Immature natural killer cell (primary cell): ENCODE data around the gene ACOX1. TPM values are rescaled to one million over a fixed set of nuclear protein-coding genes. Genes with fewer than 3 reads are reported as not detected.

Experiments
- DNase-seq, 3 donors: peaks; one replicate each; pipeline ENCODE4 v3.0.0; 2022; ENCODE audit warnings: mixed read lengths in 1 of 3
- H3K27ac Mint-ChIP-seq, 6 donors: one replicate each; pipeline ENCODE4 v1.8.0; 2020; ENCODE audit warnings: mixed read lengths in 6 of 6, mild to moderate bottlenecking in 5 of 6, inconsistent platforms in 4 of 6, moderate library complexity in 3 of 6
- H3K27me3 Mint-ChIP-seq, 3 donors: one replicate each; pipeline ENCODE4 v1.8.0; 2020 to 2021; ENCODE audit warnings: low read depth in 3 of 3, mild to moderate bottlenecking in 3 of 3, mixed read lengths in 3 of 3, moderate library complexity in 3 of 3, inconsistent platforms in 1 of 3
- H3K36me3 Mint-ChIP-seq, 3 donors: one replicate each; pipeline ENCODE4 v1.8.0; 2020; ENCODE audit warnings: mixed read lengths in 3 of 3, inconsistent platforms in 2 of 3, mild to moderate bottlenecking in 2 of 3
- H3K4me1 Mint-ChIP-seq, 2 donors: one replicate each; pipeline ENCODE4 v1.8.0; 2020; ENCODE audit warnings: inconsistent platforms in 2 of 2, mild to moderate bottlenecking in 2 of 2, mixed read lengths in 2 of 2, moderate library complexity in 1 of 2
- H3K4me3 Mint-ChIP-seq, 5 donors: one replicate each; pipeline ENCODE4 v1.8.0; 2020; ENCODE audit warnings: mild to moderate bottlenecking in 5 of 5, mixed read lengths in 5 of 5, inconsistent platforms in 3 of 5, moderate library complexity in 3 of 5
- H3K9me3 Mint-ChIP-seq, 6 donors: one replicate each; pipeline ENCODE4 v1.8.0; 2020; ENCODE audit warnings: mild to moderate bottlenecking in 6 of 6, mixed read lengths in 6 of 6, inconsistent platforms in 4 of 6, moderate library complexity in 3 of 6
- polyA plus RNA-seq, 3 donors: library from polyadenylated mRNA; unstranded; fragments of 300-500 nt; fragmentation: Illumina TruSeq; gene quantifications; one replicate each; pipeline ENCODE4 v1.2.3, GENCODE V29; 2021

Gene ACOX1
- polyA plus RNA-seq, 3 donors from 2014 or later = 16.1 to 23.9 (median 19.1) TPM

DNA sequence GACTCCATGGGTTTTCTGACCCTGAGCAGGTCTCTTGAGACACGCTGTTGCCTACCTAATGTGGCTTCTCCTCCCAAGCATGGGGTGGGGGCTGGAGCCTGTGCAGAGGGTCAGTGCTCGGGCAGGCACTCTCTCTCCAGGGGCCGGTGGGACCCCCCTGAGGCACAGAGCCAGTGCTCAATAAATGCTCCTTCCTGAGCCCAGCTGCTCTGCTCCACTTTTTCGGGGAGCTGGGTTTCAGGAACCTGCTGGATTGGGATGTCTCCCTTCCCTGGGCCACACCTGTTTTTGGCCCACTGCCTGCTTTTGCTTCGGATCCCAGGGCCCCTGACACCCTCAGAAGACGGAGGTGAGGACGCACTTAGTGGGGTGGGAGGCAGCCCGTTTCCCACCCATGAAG lies 80.9 kb downstream of the ACOX1 start:
- Mint-ChIP-seq H3K4me1 (peaks cover 23 to 26% of the 10 kb centered on the region in 2 donors), H3K9me3 (no peaks in the 10 kb centered on the region), H3K27ac (peak overlapping the region; percentile 78 to 88 (median 82)), H3K36me3 (peaks cover 0 to 3% (median 0%) of the 10 kb centered on the region in 3 donors), H3K4me3 (peak overlapping the region; percentile 68 to 83 (median 76)), H3K27me3 (peaks cover 0 to 4% (median 3%) of the 10 kb centered on the region in 3 donors)
- no peak for DNase-seq

DNA sequence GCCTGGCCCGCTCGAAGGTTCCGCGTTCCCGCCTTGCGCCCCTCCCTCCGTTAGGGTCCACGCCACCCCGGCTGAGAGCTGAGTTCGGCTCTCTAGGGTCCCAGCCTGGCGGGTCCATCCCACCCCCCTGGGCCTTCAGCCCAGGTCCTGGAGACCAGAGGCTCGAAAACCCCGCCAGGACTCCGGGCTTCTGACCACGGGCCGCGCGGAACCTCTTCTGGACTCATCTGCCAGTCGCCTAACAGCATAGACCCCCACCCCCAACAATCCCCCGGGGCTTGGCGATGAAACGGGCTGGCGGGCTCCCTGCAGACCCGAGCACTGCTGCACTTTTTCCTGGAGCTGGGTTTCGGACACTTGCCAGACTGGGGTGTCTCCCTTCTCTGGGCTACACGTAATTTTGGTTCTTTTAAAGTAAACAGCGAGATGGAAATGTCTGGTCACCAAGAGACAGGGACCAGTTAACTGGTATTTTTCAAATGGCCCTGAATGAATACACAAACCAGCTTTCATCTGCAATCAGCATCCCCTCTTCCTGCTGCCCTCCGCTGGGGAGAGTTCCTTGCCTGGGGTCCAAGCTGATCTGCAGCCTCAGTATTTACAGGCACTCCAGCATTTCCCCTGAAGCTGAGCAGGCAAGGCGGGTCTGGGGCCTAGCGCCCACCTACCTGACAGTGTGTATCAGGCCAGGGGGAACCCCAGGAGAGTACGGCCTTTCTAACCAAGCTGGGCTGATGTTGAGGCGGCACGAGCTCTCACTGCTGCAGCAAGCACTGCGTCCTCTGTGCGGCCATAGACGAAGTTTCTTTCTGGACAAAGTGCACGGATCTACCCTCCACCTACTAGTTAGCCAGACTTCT lies 81.6 kb downstream of the ACOX1 start:
- no peak for DNase-seq
- Mint-ChIP-seq H3K4me3 (peak overlapping the region; percentile 68 to 83 (median 76)), H3K27ac (peak overlapping the region; percentile 78 to 88 (median 82))

DNA sequence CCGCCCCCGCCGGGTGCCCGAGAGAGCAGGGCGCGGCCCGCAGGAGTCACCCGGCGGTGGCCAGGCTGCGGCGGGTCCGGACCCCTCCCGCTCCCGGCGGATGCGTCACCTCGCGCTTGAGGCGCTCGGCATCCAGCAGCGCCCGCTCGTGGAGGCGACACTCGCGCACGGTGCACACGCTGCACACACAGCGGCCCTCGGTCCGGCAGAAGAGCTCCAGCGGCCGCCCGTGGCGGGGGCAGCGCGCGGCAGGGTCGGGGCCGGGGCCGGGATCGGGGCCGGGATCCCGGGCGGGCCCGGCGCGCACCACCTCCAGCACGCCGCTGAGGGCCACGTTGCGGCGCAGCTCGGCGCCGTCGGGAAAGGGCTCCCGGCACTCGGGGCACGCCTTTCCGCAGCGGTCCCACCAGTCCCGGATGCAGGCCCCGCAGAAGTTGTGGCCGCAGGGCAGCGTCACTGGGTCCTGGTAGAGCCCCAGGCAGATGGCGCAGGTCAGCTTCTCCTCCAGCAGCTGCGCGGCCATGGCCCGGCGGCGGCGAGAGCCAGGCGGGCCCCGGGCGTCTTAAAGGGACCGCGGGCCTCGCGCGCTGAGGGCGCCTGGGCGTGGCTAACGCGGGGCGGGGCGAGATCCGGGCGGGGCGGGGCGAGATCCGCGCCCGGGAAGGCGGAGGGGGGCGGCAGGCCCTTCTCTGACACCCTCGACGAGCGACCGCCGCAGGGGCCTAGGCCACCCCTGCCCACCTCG lies 82.4 kb downstream of the ACOX1 start, which contains the start of gene TRIM65:
TRIM65 (minus strand) TSS at position 537 of the 745 bp plus-strand sequence; CDS start at position 523, 14 bp downstream.
- Mint-ChIP-seq H3K9me3 (no peaks in the 10 kb centered on the region), H3K36me3 (peaks cover 0 to 3% (median 0%) of the 10 kb centered on the region in 3 donors), H3K4me1 (peaks cover 23 to 26% of the 10 kb centered on the region in 2 donors)

More for the DNA sequence above, 81.6 kb downstream of the ACOX1 start:
- Mint-ChIP-seq H3K36me3 (peaks cover 0 to 3% (median 0%) of the 10 kb centered on the region in 3 donors), H3K4me1 (peaks cover 23 to 26% of the 10 kb centered on the region in 2 donors), H3K27me3 (peaks cover 0 to 4% (median 3%) of the 10 kb centered on the region in 3 donors), H3K9me3 (no peaks in the 10 kb centered on the region)

DNA sequence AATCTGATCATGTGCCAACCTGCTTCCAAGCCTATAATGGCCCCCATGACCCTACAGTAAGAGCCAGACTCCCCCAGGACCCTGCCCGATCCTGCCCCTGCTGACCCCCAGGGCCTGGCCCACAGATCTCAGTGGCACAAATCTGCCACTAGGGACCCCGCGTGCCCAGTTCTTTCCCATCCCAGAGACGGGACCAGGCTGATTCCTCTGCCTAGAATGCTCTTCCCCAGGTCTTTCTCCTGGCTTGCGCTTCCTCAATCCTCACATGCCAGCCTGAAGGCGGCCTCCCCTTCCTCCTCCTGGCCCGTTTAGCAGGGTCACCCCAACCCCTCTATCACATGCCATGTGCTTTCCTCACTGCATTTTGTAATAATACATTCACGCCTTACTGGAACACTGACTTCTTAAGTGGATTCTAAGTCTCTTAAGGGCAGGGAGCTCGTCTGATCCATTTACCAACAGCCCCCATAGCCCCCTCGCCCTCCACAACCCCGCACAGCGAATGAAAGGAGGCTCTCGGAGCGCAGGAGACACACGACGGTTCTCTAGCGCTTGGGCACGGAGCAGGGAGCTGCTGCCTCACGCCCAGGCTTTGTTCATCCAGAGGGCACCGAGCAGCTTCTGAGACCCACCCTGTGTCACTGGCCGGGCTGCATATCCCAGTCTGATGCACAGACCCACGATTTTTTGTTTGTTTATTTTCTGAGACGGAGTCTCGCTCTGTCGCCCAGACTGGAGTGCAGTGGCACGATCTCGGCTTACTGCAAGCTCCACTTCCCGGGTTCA lies 83.4 kb downstream of the ACOX1 start:
- peaks cover 0 to 4% (median 4%) of the 10 kb centered on the region in 3 donors for H3K27me3 Mint-ChIP-seq
- peak overlapping the region; percentile 68 to 79 (median 77) for H3K4me3 Mint-ChIP-seq
- peak overlapping the region; percentile 43 to 86 (median 78) for H3K27ac Mint-ChIP-seq
- no peaks in the 10 kb centered on the region for H3K9me3 Mint-ChIP-seq
- peaks cover 23 to 26% of the 10 kb centered on the region in 2 donors for H3K4me1 Mint-ChIP-seq
- peaks cover 0 to 4% (median 0%) of the 10 kb centered on the region in 3 donors for H3K36me3 Mint-ChIP-seq
- peak in 1 of 3 donors; percentile 10 for DNase-seq

More for the DNA sequence above, 82.4 kb downstream of the ACOX1 start, which contains the start of gene TRIM65:
- peaks cover 0 to 4% (median 4%) of the 10 kb centered on the region in 3 donors for H3K27me3 Mint-ChIP-seq
- peak within 1 kb of the TSS; percentile 78 to 88 (median 82) for H3K27ac Mint-ChIP-seq
- peak within 1 kb of the TSS; percentile 72 to 83 (median 78) for H3K4me3 Mint-ChIP-seq
- peak; percentile 74 to 79 (median 78) for DNase-seq

DNA sequence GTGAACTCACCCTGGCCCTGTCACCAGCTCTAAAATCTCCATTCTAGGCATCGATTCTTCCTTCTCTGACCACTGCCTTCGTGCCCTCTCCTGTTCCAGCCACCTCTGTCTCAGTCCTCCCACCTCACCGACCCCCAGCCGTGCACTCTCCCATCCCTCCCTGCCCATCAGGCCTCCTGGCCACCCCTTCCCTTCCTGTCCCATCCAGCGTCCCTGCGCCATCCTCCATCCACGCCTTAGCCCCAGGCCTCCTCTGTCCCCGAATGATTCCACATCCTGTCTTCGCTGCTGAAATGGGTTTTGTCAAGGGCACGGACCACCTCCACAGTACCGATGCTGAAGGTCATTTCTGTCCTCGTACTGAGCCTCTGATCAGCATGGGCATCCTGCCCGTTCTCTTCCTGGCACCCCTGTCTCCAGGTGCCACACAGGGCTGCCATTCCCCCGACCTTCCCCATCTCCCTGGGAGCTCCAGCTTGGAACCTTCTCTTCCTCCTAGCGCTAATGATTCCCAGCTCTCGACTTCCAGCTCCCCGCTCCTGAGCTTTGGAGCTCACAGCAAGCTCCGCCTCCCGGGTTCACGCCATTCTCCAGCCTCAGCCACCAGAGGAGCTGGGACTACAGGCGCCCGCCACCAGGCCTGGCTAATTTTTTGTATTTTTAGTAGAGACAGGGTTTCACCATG lies 84.8 kb downstream of the ACOX1 start:
- H3K27ac Mint-ChIP-seq = peak overlapping the region in 5 of 6 donors; percentile 40 to 84 (median 78)
- peak overlapping the region in 4 of 5 donors; percentile 10 to 58 (median 48) for H3K4me3 Mint-ChIP-seq
- H3K4me1 Mint-ChIP-seq = peaks cover 23 to 26% of the 10 kb centered on the region in 2 donors

DNA sequence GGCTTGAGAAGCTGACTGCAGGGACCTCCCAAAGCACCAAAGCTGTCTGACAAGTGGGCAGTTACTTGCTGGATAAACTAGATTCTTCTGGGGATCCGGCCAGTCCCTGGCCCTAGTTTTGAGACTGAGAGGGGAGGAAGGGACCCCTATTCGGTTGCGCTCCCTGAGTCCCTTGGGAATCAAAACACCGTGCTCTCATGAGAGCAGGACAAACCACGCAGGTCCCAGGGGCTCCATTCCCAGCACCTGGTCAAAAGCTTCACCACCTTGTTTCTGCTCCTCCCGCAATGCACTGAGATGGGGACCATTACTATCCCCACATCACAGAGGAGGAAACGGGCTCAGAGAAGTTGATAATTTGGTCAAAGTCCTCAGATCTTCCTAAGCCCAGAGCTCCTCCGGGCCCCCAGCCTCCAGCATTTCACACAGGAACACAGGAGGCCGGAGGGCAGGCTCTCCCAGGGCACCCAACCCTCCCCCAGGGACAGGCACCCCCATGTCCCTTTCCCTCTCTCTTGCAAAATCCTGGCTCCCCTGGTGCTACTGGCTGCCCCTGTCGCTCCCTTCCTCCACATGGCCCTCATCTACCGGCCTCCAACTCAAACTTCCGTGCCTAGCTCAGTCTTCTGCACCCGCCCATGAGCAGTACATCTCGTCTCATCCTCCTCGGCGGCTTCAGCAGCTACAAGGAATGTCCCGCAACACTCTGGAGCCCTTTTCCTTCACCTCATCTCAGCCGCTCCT lies 85.5 kb downstream of the ACOX1 start:
- Mint-ChIP-seq H3K4me3 (peak overlapping the region in 2 of 5 donors; percentile 42 to 58), H3K4me1 (peaks cover 23 to 26% of the 10 kb centered on the region in 2 donors), H3K36me3 (peaks cover 0 to 7% (median 0%) of the 10 kb centered on the region in 3 donors), H3K27me3 (peaks cover 0 to 4% (median 4%) of the 10 kb centered on the region in 3 donors), H3K27ac (peak overlapping the region in 5 of 6 donors; percentile 40 to 84 (median 78)), H3K9me3 (no peaks in the 10 kb centered on the region)
- DNase-seq = no peak

More for the DNA sequence above, 84.8 kb downstream of the ACOX1 start:
- H3K36me3 Mint-ChIP-seq = peaks cover 0 to 10% (median 0%) of the 10 kb centered on the region in 3 donors
- H3K9me3 Mint-ChIP-seq = no peaks in the 10 kb centered on the region
- DNase-seq = no peak
- peaks cover 0 to 4% (median 4%) of the 10 kb centered on the region in 3 donors for H3K27me3 Mint-ChIP-seq

DNA sequence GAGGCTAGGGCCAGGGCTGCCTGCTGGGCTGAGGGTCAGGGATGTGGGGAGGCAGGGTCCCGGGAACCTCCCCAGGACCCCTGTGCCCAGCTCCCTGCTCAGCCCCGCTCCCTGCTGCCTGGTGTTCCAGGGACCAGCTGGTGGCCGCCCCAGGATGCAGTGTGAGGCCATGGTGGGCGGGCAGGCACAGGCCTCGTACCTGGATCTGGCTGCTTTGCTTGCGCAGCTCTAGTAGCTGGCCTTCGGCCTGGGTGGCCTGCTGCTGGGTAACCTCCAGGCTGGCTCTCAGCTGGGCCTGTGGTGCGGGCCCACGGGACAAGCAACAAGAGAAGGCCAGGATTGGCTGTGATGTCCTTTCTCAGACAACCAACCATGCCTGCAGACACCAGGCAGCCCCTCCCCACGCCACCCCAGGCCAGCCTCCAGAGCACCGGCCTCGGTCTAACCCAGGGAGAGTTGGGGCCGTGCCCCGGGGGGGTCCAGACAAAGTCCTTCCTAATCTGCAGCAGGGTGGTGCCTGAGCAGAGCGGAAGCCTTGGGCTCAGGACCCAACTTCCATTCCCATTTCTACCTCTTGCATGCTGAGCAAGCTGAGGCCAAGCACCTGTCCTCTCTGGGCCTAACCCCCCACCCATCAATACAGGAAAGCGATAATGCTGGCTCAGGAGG lies 86.3 kb downstream of the ACOX1 start:
- no peak overlapping the region for H3K27ac Mint-ChIP-seq
- H3K27me3 Mint-ChIP-seq = peaks cover 0 to 4% (median 3%) of the 10 kb centered on the region in 3 donors
- H3K9me3 Mint-ChIP-seq = no peaks in the 10 kb centered on the region
- no peak for DNase-seq
- H3K36me3 Mint-ChIP-seq = peaks cover 0 to 7% (median 0%) of the 10 kb centered on the region in 3 donors
- H3K4me3 Mint-ChIP-seq = no peak overlapping the region
- H3K4me1 Mint-ChIP-seq = peaks cover 21 to 25% of the 10 kb centered on the region in 2 donors

DNA sequence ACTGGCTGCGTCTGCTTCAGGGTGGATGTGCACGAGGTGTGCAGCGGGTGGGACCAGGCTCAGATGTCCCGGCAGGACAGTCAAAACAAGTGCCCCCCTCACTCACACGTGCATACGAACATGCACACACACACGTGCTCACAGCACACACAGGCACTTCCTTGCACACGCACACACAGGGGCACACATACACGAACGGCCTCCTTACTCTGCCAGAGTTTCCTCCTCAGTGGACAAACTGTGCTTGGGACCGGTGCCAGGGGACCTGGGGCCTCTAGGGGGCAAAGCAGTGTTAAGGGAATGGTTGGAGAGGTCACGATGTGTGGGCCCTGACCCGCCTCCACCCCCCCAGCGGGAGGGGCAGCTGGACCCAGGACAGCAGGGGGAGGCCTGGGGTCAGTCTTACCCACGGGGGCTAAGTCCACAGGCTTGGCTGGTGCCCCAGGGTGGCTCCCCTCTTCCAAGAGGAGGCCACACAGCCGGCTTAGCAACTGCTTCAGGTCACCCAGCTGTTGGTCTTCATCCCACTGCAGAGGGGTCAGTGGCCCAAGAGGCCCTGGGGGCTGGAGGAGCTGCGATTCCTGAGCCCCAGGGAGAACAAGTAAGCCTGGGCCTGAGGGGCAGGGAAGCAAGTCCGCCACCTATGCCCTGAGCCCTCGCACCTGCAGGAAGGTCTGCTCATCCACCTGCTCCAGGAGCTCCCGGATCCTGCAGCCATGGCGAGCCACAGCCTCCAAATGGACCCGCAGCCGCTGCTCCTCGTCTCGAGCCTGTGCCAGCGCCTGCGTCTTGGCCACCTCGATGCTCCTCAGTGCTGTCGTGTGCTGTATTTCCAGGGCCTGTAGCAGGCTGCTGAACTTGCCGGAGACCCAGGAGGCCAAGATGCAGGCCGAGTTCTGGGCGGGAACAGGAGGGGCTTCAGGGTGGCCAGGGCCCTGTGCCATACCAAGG lies 87.1 kb downstream of the ACOX1 start:
- no peak for DNase-seq
- H3K27me3 Mint-ChIP-seq = peaks cover 0 to 4% (median 2%) of the 10 kb centered on the region in 3 donors
- H3K4me3 Mint-ChIP-seq = no peak overlapping the region
- peaks cover 0 to 7% (median 0%) of the 10 kb centered on the region in 3 donors for H3K36me3 Mint-ChIP-seq
- peaks cover 16 to 20% of the 10 kb centered on the region in 2 donors for H3K4me1 Mint-ChIP-seq
- no peak overlapping the region for H3K27ac Mint-ChIP-seq
- no peaks in the 10 kb centered on the region for H3K9me3 Mint-ChIP-seq
